Activated CD4-positive, alpha-beta T cell treated with anti-CD3 and anti-CD28 coated beads, Interleukin-2, Interleukin-4, amounts not matched to agents 100 ng/mL and 50 ng/mL, durations not matched to agents 16 hours and 8 hours (primary cell): ENCODE measurements around the gene MTTP.
"Not testable (repeated sequence)": the region's sequence is repeated elsewhere in the genome, so short reads cannot be mapped to it uniquely, and the experiment has no call there.

Experiments used
- DNase-seq: peaks from one replicate; pipeline ENCODE4 v3.0.0-alpha.2; 2020; ENCODE audit warnings: low spot score

The MTTP gene

DNA sequence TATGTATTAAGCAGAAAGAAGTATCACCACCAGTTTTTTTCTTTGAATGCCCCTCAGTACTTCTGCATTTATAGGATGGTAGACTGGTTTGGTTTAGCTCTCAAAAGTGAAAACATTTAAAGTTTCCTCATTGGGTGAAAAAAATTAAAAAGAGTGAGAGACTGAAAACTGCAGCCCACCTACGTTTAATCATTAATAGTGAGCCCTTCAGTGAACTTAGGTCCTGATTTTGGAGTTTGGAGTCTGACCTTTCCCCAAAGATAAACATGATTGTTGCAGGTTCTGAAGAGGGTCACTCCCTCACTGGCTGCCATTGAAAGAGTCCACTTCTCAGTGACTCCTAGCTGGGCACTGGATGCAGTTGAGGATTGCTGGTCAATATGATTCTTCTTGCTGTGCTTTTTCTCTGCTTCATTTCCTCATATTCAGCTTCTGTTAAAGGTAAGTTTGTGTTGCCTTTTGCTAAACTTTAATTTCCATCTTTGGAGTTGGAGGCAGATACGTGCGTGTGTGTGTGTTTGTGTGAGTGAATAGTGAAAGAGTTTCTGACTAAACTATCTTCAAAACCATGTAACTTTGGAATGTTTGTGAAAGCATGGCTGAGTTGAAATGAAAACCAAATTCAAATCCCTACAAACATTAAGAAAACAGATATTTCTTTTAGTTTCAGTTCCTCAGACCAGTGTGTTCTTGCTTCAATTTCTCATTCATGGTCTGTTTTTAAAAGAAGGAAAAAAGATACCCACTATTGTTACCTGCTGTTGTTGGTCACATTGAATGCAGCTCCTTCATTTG, at the start of gene MTTP:
Gene MTTP (plus strand): TSS at position 295 of the 795 bp plus-strand sequence. CDS start 86 bp downstream, at position 381.
- no peak for DNase-seq

DNA sequence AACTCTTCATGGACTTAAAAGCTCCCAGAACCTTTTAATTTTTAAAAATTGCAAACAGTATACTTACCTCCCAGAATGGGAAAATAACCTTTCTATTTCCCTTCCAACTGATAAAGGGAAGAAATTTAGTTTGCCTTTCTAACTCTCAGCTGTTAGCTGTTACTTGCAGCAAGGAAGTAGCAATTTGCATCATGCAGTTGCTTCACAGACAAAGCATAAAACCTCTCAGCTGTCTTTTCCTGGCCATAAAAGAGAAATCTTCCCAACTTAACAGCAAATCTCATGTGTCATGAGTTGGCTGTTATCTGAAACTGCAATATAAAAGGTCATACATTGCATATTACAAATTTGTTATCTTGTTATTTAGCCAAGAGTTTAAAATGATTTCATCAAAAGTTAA, 45.4 kb upstream of the MTTP start:
- DNase-seq = no peak

- DNase-seq = no peak
Measured at GRCh38 chr4:99529956-99530355, 44.7 kb upstream of the MTTP start.

- not testable (repeated sequence) for DNase-seq
Measured at GRCh38 chr4:99534699-99535098, 39.9 kb upstream of the MTTP start.

DNA sequence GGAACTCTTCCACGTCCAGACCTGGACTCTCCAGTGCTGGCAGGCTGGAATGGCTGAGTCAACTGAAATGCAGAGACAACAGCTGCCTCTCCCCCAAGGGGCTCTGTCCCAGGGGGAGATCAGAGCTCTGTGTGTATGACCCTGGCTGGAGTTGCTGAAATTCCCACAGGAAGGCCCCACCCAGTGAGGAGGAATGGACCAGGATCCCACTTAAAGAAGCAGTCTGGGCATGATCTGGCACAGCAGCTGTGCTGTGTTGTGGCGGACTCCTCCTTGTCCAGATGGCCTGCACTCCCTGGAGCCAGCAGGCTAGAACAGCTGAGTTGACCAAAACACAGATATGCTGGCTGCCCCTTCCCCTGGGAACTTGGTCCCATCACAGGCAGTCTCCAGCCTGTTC, 38.4 kb upstream of the MTTP start:
- DNase-seq = no peak

- no peak for DNase-seq
Measured at GRCh38 chr4:99536848-99537247, 37.8 kb upstream of the MTTP start.

DNA sequence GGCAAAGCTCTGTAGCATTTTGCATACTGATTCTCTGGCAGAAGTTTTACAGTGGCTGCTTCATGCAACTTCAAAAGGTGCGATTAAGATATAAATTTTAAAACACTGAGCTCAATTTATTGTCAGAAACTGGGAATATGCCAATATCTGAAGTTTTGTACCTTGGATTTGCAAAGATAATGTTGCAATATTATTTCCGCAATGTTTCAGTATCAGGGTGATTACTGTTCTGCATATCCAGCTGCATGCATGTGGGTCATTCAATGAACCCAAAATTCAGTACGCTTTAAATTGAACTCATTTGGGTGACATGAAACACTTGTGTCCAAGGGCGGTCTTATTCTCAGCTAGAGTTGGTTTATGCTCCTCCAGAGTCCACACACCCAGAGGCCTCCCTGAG, 37.0 kb upstream of the MTTP start:
- no peak for DNase-seq

DNA sequence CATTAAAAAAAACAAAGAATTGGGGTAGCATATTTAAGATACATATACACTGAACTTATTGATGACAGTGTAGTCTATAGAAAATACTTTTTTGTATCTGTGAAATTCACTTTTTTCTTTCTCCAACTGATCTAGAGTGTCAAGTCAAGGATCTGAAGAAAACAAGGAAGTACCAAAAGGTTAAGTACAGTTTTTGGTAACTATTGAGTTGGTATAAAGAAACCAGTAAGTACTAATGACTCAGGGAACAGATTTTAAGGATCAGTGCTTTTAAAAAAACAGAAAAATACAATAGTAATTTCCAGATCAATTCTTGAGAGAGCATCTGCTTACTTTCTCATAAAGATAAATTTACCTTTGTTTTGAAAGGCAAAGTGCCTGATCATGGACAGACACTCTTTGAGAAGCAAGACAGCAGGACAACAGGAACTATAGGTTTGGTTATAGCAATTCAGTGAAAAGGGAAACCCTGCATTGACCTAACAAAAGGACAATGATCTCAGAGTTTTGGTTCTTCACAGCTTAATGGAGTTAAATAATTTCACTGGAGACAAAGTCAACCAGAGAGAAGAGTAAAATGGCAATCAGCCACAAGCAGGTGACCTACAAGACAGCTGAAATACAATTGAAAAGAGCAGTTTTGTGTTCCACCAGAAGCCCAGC, 34.2 kb upstream of the MTTP start:
- DNase-seq = no peak

DNA sequence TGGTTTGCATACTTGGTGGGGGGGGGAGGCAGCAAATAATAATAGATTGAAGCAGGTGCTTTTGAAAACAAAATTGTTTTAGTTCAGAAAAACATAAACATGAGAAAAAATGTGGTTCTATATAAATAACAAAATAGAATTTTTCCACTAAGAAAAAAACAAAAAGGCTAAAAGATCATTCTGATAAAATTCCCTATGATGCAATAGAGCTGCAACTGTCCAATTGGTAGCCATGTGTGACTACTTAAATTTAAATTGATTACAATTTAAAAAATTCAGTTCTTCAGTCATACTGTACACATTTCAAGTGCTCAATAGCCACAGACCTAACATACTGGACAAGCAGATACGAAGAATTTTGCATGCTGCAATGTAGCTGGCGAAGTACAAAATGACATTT, 21.8 kb upstream of the MTTP start:
- DNase-seq = no peak

DNA sequence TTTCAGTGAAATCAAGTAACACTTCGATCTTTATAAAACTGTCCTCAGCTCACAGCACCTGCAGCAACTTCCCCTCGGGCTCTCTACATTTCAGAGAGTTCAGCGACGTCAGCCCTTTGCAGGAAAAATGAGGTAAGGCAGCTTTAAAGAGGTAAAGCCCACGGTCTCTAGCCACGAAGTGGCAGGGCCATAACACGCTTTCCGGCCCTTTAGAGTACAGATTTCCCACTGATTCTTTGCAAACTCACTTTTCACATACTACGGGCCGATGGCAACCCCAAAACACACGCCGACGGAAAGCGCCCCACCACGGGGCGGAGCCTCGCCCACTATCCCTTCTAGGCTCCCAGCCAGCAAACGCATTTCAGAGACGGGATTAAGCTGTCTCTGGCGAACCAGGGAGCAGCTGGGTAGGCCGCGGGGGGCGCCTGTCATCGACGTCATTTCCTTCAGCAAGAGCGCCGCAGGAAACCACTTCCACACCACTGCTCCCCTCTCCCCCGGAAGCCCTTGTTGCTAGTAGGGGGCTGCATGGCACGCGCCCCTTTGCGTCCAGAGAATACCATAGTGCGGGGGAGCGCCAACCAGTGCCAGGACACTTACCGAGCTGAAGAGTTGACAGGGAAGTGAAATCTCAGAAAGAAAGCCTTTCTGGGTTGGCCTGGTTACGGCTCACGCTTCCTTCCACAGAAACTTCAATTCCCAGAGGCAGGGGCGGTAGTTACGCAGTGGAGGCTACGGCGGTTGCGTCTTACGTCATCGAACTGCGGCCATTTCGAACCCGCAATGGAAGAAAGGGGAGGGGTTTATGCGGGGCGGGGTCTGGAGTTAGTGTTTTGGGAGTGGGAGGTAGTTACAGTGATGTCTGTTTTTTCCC, 11.1 kb upstream of the MTTP start, which contains the start of gene TRMT10A:
Gene TRMT10A (minus strand): TSS at position 730 of the 877 bp plus-strand sequence. CDS start 4,701 bp downstream, outside the sequence.
- peak; percentile 96 for DNase-seq

GRCh38 chr4:99564921-99565320, 9.7 kb upstream of the MTTP start:
- DNase-seq = no peak

DNA sequence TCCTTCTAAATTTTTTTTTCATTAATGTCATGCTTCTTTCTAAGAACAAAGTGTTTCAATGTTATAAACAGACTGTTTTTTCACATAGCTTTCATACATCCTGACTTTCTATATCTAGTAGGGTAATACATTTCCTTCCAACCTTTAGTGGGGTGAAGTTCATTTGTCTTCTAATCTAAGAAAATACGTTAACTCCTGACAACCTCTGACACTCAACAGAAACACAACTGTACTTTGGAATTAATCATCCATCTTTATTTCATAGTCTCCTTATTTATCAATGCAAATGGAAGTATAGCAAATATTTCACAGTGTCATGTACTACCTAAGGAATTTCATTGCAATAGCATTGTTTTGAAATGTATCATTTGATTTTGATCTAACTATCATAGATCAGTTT, 2.7 kb upstream of the MTTP start:
- DNase-seq = no peak

DNA sequence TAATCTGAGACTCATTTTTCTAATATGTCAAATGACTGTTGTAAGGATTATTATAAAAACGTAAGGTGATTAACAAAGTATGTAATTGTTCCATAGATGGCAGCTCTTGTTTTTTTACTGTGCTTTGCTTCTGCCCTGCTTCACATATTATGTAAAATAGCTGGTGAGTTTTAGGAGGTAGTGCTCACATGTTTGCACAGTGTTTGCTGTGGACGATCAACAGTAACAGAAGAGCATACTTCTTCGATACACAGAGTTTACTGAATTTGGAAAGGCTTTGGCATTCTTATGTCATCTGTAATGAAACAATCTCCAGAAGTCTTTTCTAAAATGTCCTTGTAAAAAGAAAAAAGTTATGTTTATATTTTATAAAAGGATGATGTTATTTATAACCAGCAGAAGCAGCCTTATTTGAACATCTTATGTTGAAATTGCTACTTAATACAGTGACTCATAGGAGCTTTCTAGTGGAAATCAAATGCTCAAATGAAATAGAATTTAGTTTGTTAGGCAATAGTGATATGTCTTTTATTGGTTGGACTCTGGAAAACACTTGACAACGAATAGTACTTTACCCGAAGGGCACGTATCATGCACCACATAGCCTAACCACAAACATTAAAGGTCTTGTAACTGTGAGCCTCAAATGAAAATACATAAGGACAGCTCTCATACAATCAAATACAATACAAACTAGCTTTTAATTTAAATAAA, 1.9 kb upstream of the MTTP start:
- no peak for DNase-seq

GRCh38 chr4:99573735-99574368, 772 bp upstream of the MTTP start:
- no peak for DNase-seq

DNA sequence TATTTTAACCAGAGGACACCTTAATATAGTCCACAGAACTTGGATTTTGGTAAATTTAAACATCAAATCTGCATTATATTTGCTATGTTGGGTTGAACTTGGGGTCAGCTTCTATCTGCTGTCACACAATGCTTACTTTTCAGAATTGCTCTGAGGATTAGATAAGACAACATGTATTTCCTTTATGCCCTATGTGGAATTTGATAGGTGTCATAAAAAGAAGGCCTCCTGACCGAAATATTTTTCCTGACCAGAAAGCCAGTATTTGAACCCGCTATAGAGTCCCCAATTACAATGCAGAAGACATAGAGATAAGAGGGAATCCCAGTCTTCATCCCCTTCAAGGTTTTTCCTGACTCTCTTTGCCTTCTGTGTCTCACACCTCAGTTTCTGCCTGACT, 4.1 kb downstream of the MTTP start:
- no peak for DNase-seq

- DNase-seq = no peak
Measured at GRCh38 chr4:99585516-99585915, 10.9 kb downstream of the MTTP start.

DNA sequence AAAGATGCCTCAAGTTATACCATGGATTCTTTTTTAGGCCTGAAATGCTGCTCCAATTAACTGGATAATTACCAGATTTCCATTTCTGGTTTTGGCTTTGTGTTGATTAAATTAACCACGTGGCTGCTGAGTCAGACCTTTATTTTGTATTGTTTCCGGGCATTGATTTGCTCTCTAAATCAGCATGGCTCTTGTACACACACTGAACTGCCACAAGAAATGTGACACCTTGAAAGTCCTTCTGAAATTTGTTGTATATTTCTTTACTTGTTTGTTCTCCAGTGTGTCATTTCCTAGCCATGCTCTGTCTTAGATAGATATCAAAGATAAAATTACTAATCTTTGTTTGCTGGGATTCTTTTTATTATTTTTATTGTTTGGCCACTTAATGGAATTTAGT, 11.7 kb downstream of the MTTP start:
- no peak for DNase-seq

DNA sequence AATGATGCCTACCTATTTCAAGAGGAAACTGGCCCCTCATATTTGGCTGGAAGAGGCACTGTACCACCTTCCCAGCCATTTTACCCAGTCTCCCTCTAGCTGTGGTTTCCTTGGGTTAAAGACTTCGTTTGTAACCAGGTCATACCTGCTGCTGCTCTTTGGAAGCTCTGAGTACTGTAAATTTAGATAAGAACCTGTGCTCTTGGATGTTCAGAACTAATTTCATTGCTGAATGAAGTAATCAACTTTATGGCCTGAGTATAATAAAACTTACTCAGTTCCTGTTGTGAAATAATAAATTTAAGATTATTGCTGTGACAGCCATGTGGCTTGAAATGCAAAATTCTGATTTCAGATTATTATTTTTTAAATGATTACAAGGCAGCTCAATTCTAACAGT, 12.2 kb downstream of the MTTP start:
- no peak for DNase-seq

DNA sequence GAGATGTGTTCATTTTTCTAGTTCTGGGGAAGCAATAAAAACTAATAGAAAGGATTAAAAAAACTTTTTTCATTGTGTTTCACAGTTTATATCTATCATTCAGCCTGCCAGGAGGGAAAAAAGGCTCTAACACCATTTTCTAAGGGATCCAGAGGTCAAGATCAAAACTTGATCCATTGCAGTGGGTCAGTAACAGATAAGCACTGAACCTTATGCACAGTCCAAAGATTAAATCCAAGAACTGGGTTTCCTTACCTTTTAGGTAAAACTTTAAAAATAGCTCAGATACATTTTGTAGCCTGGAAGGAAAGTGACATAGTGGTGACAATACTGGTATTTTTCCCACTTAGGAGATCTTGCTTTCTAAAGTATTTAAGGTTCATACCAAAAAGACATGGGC, 12.7 kb downstream of the MTTP start:
- DNase-seq = no peak

DNA sequence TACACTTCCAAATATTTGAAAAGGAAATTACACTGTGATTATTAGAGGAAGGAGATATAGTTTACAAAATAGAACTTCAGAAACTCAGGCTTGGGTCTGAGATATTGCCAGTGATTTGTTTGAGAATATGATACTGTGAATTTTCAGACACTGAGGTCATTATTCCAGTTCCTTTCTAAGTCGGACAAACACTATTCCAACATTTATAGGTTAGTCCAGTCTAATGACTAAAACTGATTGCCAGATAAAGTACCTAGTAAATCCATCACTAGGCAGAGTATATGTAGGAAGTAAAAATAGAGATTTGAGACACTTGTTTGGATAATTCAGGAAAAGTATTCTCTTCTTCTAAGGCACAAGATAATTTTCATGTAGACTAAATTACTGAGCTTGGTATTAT, 13.2 kb downstream of the MTTP start:
- DNase-seq = no peak

DNA sequence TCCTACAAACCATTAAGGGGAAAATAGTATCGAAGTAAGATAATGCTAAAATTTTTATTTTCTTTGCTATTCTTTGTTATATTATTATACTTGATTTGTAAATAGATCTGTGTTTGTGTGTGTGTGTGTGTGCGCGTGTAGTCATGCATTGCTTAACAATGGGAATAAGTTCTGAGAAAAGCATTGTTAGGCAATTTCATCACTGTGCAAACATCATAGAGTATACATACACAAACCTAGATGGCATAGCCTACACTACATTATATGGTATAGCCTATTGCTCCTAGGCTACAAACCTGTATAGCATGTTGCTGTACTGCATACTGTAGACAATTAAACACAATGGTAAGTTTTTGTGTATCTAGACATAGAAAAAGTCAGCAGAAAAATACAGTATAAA, 17.1 kb downstream of the MTTP start:
- DNase-seq = no peak
